GM21786 (cell line): ENCODE data around the gene SIGLEC8.
A peak's percentile ranks its signal among the peaks of the same experiment; 100 is the strongest.
"Not testable (repeated sequence)": the region's sequence is repeated elsewhere in the genome, so short reads cannot be mapped to it uniquely, and the experiment has no call there.

Experiments
- ATAC-seq: cut with Tn5 transposase; IDR thresholded peaks from one replicate; pipeline ENCODE4 v1.9.1; 2021; ENCODE audit not compliant: unreplicated experiment

The SIGLEC8 gene

DNA sequence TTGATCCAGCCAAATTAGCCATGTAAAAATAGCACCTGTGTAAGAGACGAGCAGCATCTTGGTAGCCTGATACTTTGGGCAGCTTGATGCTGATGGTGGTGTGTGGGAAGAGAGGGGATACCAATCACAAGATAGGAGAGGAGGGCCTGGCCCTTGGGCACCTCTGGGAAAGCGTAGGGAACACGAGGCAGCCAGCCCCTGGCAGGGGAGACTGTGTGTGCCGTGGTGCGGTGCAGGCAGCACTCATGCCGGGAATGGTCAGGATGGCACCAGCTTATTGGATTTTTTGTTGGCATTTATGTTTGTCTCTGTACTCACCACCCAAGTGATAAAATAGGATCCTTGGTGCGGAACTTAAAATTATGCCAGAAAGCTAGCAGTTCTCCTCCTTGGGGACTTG is 10.2 kb downstream of the SIGLEC8 start:
- ATAC-seq: no peak

DNA sequence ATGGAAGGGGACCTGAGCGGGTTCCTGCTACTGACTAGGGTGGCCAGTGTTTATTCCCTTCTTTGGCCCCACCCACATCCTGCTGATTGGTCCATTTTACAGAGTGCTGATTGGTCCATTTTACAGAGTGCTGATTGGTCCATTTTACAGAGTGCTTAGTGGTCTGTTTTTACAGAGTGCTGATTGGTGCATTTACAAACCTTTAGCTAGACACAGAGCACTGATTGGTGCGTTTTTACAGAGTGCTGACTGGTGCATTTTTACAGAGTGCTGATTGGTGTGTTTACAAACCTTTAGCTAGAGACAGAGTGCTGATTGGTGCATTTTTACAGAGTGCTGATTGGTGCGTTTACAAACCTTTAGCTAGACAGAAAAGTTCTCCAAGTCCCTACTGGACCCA is 10.7 kb downstream of the SIGLEC8 start:
- not testable (repeated sequence) for ATAC-seq

DNA sequence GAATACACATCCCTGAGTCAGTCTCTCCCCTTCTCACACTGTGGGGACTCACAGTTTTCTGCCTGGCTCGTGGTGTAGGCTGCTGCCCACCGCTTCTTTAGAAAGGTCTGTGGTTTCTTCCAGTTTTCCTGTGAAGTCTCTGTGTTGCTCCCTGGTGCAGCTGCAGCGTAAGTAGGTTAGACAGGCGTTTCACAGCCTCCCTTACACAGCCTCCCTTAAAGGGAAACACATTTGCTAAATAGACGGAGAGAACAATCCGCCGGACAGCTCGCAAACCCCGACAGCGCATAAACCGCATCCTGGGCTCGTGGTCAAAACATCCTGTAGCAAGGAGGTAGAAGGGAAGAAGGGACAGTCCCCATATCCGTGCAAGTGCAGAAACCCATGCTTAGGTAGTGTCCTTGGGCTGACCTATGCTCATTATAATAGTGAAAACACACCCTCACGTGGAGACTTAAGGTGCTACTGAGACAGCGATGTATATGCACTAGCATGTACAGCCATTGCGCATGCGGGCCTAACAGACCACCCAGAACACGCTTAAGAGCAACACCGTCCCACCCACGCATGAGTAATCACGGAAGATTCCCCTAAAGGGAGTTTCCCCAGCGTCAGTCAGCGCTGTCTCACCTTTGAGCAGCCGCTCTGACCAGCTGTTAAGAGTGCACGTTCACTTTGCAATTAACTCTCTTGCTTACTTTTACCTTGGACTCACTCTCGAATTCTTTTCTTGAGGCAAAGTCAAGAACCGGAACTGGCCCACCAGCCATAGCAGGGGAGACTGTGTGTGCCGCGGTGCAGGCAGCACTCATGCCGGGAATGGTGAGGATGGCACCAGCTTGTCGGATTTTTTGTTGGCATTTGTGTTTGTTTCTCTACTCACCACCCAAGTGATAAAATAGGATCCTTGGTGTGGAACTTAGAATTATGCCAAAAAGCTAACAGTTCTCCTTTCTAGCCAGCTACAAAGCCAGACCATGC is 16.6 kb downstream of the SIGLEC8 start:
- ATAC-seq: peak; percentile 93

DNA sequence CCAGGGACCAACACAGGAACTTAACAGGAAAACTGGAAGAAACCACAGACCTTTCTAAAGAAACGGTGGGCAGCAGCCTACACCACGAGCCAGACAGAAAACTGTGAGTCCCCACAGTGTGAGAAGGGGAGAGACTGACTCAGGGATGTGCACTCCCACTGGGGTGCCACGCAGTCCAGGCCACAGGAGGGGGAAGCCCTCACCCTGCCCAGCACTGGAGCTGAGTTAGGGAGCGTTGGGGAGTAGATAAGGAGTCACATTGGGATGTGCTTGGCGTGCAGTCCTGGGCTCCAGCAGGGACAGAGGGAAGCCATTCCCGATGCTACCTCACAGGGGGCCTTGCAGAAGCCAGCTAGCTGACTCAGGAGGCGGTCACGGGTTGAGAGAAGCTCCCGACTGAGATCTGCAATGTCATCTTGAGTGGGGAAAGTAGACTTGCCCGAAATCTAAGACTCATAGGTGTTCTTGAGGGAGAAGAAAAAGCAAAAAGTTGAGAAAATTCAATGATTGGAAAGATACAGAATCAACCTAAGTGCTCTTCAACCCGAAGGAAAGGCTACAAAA is 17.3 kb downstream of the SIGLEC8 start:
- no peak for ATAC-seq

DNA sequence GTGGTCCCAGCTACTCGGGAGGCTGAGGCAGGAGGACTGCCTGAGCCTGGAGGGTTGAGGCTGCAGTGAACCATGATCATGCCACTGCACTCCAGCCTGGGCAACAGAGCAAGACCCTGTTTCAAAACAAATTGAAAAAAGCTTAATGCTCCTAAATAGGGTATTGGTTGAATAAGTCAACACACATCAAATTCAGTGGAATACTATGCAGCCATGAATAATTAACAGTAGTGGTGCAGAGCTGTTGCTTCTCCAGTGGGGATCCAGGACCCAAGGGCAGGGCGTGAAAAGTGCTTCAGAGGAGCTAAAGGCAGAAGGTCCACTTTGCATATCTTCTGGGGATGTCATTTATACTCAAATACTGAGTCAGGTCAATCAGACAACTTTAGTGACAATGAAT is 18.2 kb downstream of the SIGLEC8 start:
- no peak for ATAC-seq

- ATAC-seq: no peak
These were observed 19.2 kb downstream of the SIGLEC8 start for GRCh38 chr19:51439021-51439465.

DNA sequence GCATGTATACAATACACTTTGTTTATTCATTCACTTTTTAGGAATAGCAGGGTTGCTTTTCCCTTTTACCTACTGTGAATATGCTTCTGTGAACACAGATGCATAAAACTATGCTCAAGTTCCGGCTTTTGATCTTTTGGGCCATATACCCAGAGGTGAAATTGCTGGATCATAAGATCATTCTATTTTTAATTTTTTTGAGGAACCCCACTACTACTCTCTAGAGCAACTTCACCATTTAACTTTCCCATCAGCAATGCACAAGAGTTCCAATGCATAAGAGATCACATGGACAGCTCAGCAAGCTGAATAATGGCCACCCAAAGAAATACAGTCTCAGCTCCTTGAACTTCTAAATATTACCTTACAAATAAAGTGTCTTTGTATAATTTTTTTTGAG is 23.8 kb downstream of the SIGLEC8 start:
- no peak for ATAC-seq

GRCh38 chr19:51433043-51433442 is 25.2 kb downstream of the SIGLEC8 start:
- no peak for ATAC-seq

DNA sequence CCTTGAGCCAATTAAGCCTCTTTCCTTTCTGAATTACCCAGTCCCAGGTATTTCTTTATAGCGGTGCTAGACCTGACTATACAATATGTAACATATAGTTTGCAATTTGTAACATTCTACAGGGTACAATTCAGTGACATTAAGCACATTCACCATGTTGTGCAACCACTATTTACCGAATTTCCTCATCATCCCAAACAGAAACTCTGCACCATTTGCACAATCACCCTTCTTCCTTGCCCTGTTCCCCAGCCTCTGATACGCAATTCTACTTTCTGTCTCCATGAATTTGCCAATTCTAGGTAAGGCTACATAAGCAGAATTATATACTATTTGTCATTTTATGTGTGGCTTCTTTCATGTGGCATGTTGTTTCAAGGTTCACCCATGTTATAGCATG is 27.1 kb downstream of the SIGLEC8 start:
- no peak for ATAC-seq

DNA sequence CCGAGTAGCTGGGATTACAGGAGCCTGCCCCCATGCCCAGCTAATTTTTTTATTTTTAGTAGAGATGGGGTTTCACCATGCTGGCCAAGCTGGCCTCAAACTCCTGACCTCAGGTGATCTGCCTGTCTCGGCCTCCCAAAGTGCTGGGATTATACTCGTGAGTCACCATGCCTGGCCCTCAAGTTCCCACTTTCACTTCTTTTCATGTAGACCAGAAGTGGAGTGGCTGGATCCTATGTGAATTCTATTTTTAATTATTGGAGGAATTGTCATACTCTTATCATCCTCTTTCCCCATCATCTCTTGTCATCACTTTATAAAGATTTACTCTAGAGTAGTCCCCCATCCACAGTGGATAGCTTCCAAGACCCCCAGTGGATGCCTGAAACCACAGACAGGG is 28.0 kb downstream of the SIGLEC8 start:
- no peak for ATAC-seq

DNA sequence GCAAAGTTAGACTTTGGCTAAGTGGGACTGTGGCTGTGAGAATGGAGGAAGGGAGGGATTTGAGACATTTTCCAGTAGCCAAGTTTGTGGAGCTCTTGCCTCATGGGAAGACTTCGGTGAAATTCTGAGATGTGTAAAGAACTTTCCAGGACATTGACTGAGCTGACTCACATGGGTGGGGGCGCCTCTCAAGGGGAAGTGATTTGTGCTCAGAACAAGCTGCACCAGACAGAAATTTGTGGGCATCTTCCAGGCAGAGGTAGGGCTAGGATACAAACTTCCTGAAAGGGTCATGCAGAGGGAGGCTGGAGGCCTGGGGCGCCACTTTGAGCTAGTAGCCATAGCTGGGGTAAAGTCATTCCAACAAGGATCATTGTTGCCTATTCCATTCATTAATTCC is 31.1 kb downstream of the SIGLEC8 start:
- ATAC-seq: no peak

DNA sequence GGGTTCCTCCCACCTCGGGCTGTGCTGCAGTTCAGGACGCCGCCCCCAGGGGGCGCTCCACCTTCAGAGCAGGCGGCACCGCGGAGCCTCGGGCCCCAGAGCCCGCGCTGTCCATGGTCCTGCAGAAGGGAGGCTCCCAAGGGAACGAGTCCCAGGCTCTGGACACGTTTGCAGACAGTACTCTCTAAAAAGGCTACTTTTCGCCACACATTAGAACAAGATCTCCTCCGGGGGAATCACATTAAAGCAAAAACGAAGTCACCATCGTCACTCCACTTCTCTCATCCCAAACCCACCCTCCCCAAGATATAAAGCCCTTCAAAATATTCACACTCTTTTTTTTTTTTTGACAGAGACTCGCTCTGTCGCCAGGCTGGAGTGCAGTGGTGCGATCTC is 36.2 kb downstream of the SIGLEC8 start:
- no peak for ATAC-seq

GRCh38 chr19:51421229-51422052 is 36.8 kb downstream of the SIGLEC8 start:
- ATAC-seq: no peak

- not testable (repeated sequence) for ATAC-seq
These were observed 37.7 kb downstream of the SIGLEC8 start for GRCh38 chr19:51420511-51420910.

- no peak for ATAC-seq
These were observed 39.5 kb downstream of the SIGLEC8 start for GRCh38 chr19:51418707-51419106.

DNA sequence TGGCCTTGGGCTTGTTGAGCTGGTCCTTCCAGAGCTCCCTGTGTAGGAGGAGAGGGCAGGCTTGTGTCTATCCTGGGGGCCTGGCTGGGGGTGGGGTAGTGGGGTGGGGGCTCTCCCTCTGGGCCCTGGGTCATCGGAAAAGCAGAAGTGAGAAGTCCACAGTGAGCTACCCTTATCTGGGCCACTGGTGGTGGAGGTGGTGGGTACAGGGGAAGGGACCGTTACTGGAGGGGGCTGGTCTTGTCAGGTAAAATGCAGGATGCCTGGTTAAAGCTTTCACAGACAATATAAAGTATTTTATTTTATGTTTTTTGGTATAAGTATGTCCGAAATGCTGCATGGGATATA is 40.5 kb downstream of the SIGLEC8 start:
- no peak for ATAC-seq

DNA sequence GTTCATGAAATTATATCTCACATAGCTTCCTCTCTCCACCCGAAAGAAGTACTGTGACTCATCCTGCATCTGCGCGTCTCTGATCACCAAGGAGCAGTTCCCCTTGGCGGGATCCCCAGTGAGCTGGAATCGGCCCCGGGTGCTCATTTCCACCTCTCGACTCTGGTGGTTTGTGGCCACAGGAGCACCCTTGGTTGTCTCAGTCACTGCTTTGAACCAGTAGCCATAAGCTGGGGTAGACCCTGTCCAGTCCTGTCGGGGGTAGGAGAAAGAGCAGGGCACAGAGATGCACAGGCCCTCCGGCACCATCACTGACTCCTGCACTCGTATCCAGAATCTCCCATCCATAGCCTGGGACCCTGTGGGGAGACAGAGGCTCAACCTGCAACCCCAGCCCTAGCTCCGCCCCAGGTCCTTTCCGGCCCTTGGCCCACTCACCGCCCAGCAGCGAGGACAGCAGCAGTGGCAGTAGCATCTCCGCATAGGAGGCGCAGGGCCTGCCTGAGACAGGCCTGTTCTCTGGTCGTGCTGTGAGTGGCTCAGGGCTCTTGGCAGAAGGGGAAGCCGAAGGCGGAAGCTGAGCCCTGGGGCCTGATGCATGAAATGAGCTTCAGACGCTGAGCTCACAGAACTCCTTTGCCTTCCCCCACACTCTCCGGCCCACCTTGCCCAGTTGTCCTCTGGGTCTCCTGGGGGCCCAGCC is 41.0 kb downstream of the SIGLEC8 start, which contains the start of gene SIGLEC10:
Gene SIGLEC10 (minus strand): TSS at position 536 of the 703 bp plus-strand sequence. CDS start 61 bp downstream, at position 475.
- ATAC-seq: no peak

GRCh38 chr19:51416422-51416821 is 41.8 kb downstream of the SIGLEC8 start:
- ATAC-seq: not testable (repeated sequence)

DNA sequence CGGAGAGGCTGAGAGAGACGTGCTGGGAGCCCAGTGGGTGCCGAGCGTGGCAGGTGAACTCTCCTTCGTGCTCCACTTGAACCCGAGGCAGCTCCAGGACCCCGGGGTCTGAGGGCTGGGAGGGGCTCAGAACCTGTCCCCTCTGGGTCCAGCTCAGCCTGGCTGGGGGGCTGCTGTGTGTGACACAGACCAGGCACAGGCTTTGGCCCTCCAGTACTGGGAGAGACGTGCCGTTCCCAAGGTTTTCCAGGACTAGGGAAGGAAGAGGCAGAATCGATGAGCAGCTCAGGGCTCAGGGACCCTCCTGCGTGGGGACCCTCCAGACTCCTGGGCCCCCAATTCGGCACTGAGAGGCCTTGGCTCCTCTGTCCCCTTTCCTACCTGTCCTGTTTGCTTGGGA is 43.1 kb downstream of the SIGLEC8 start:
- ATAC-seq: no peak

DNA sequence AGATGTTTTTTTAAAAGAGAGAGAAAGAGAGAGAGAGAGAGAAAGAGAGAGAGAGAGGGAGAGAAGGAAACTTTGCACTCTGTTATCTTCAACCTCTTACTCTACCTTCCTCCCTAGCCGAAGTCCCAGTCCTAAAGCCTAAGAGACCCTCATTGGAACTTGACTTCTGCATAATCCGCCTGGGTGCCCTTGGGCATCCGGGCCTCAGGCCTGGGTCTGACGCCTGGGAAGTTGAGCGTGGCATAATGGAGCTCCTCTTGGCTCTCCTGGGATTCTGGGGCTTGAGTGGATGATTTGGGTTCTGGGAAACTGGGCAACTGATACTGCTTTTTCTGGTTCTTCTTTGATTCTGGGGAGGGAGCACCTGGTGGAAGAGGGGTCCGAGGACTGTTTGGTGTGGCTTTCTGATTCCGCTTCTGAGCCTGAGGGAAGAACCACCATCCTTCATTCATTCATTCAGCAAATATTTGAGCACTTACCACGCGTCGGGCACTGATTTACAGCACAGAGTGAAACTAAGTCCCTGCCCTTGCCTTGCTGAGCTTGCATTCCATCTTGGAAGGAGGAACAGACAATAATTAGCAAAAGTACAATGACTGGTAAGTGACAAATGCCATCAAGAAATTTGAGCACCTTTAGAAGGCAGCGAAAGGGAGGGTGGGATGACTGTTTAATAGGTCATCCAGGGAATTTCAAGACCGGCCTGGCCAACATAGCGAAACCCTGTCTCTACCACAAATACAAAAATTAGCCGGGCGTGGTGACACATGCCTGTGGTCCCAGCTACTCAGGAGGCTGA is 47.1 kb downstream of the SIGLEC8 start:
- ATAC-seq: no peak
